GM23338 (cell line): ENCODE measurements around the gene ITFG1.
"Not testable (repeated sequence)": the region's sequence is repeated elsewhere in the genome, so short reads cannot be mapped to it uniquely, and the experiment has no call there.

Source experiments
- CTCF ChIP-seq, 2 experiments: fragments of 200-600 bp in 1 of 2; sonication (generic) in 1 of 2; conservative IDR thresholded peaks; 2 replicates each; pipeline versions ENCODE4 v1.5.1 to v1.6.1; 2016 to 2017; ENCODE audit warnings: antibody characterized with exemption in 2 of 2, low read depth in 2 of 2, mild to moderate bottlenecking in 2 of 2, moderate library complexity in 1 of 2
- EZH2 ChIP-seq: fragments of 200-600 bp; sonication (generic); IDR thresholded peaks from one replicate; pipeline ENCODE4 v1.8.0; 2017; ENCODE audit warnings: antibody characterized with exemption, mild to moderate bottlenecking, low read depth; ENCODE audit not compliant: unreplicated experiment
- ZNF331 ChIP-seq: fragments of 250-450 bp; sonication (Bioruptor Pico); IDR thresholded peaks from 2 replicates; pipeline ENCODE4 v1.5.0; 2020; ENCODE audit warnings: low read depth, mild to moderate bottlenecking, moderate library complexity

- not testable (repeated sequence) for TF ChIP-seq CTCF (conservative IDR thresholded peaks at IDR 0.05; ENCODE audit: low read depth in 2 of 2); EZH2; ZNF331 (CRISPR knock-in tag)
These were observed 308.4 kb downstream of the ITFG1 start for GRCh38 chr16:47152501-47152900.
